Muscle layer of colon (tissue), 2 donors: ENCODE results near the gene TMEM88.
A peak's percentile ranks its signal among the peaks of the same experiment; 100 is the strongest.

Experiments
- H3K27ac ChIP-seq: one replicate; pipeline ENCODE4 v1.7.0; 2013; ENCODE audit warnings: low read depth, mild to moderate bottlenecking, low read length, moderate library complexity
- H3K27me3 ChIP-seq, 2 donors: one replicate each; pipeline ENCODE4 v1.7.0; 2013; ENCODE audit warnings: low read length in 2 of 2, mild to moderate bottlenecking in 2 of 2; ENCODE audit not compliant: insufficient read depth in 2 of 2, control insufficient read depth in 1 of 2
- H3K36me3 ChIP-seq: one replicate; pipeline ENCODE4 v1.7.0; 2013; ENCODE audit warnings: mild to moderate bottlenecking, low read length; ENCODE audit not compliant: insufficient read depth
- H3K4me1 ChIP-seq: one replicate; pipeline ENCODE4 v1.7.0; 2013; ENCODE audit warnings: mild to moderate bottlenecking, low read length; ENCODE audit not compliant: insufficient read depth
- H3K4me3 ChIP-seq, 2 donors: one replicate each; pipeline ENCODE4 v1.7.0; 2013; ENCODE audit warnings: low read length in 2 of 2, low read depth in 1 of 2, mild to moderate bottlenecking in 1 of 2, moderate library complexity in 1 of 2
- H3K9ac ChIP-seq: one replicate; pipeline ENCODE4 v1.7.0; 2013; ENCODE audit warnings: low read length
- H3K9me3 ChIP-seq: one replicate; pipeline ENCODE4 v1.7.0; 2013; ENCODE audit warnings: mild to moderate bottlenecking, low read length
- donor health status: abdominal sarcoma.
- donor health status: Adenocarcinoma of cecum.

The TMEM88 gene

DNA sequence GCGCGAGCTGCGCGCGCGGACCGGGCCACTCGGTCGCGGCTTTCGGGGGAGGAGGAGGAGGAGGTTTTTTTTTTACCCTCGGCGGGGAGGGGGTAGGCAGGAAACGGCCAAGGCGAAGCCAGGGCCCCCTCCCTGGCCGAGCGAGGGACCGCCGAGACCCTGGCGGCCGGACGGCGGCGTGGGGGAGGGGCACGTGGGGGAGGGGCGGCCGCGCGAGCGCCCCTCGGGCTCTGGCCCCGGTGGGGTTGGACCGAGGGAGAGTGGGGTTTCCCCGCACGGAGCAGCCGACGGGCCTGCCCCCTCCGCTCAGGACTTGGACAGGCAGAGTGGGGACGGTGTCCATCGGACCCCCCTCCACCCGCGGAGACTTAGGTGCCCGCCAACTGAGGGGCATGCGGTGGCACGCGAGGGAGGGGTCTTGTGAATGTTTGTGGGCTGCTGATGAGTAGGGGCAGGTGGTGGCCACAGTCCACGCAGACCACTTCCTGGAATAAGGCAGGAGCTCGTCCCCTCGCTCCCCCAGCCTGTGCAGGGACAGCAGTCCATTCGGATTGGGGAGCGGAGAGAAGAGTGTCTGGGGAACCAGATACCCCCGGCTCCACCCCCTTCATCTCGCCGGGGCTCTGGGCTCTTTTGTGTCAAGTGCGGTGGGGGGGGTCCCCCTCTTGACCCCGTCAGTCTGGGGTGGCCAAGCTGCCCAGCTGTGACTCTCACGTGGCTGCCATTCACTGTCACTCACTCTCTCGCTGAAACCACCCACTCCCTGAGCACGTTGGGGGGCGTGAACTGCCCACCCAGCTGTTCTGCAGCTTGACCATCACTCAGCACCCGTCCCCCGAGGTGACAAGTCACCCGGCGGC, 30.7 kb downstream of the TMEM88 start:
- no peaks in the 10 kb centered on the region for H3K27me3 ChIP-seq
- peak overlapping the region; percentile 52 for H3K9ac ChIP-seq
- H3K27ac ChIP-seq = peak overlapping the region; percentile 88
- no peaks in the 10 kb centered on the region for H3K9me3 ChIP-seq
- peaks cover 49% of the 10 kb centered on the region for H3K4me1 ChIP-seq
- H3K4me3 ChIP-seq = peak overlapping the region; percentile 65 to 71
- H3K36me3 ChIP-seq = peaks cover 4% of the 10 kb centered on the region

DNA sequence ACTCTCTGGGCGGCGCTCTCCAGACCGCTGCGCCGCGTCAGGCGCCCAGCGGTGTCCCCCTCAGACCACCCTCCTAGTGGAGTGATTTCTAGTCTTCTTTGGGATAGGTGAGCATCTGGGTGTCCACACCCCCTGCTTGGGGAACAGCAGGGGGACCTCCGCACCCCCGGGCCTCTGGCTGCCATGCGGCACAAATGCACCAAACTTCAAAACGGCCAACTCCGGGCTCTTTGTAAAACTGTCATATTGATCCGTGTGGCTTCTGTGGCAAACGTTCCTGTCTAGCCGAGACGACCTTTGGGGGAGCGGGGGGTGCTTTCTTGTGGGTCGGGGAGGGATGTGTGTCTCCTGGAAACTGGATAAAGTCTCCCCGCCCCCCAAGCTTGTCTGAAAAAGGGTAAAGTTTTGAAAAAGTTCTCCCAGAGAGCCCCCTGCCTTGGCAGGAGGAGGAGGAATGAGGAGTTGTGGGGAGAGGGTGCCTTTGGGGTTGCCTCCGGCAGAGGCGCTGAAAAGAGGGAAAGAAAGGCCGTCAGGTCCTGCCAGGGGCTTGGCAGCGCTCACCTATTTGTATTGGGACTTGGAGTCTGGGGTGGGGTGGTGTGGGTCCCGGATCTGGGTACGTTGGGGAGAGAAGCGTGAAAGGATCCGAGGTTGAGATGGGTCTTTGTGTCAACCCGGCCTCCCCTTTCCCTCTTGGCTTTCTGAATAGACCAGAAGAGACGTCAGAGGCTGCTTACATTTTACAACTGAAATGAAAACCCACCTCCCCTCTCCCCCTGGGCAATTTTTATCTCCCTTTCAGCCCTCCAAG, 31.6 kb downstream of the TMEM88 start:
- Histone ChIP-seq H3K4me1 (peaks cover 49% of the 10 kb centered on the region), H3K27ac (peak overlapping the region; percentile 88), H3K9me3 (no peaks in the 10 kb centered on the region), H3K9ac (peak overlapping the region; percentile 52), H3K36me3 (peaks cover 12% of the 10 kb centered on the region), H3K27me3 (no peaks in the 10 kb centered on the region), H3K4me3 (peak overlapping the region; percentile 65 to 71)

DNA sequence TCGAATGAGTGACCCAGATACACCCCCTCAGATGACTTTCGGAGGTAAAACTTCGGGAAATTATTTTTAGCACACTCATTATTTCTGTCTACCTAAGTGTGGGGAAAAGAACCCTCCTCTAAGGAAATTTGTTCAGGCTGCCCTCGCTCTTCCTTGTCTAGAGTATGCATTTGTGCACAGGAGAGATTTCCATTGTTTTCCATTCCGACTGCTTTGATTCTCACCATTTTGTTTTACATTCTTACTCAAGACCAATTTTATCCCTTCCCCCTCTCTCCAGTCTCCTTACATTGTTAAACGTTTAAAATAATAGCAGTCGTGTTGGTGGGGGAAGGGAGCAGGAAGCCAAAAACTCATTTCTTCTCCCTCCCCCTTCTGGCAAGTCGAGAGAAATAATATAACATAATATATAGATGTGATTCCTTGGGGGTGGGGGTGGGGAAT, 32.2 kb downstream of the TMEM88 start:
- H3K27ac ChIP-seq = peak overlapping the region; percentile 88
- peaks cover 49% of the 10 kb centered on the region for H3K4me1 ChIP-seq
- peaks cover 18% of the 10 kb centered on the region for H3K36me3 ChIP-seq
- no peaks in the 10 kb centered on the region for H3K9me3 ChIP-seq
- H3K27me3 ChIP-seq = no peaks in the 10 kb centered on the region
- H3K9ac ChIP-seq = peak overlapping the region; percentile 52
- H3K4me3 ChIP-seq = peak overlapping the region; percentile 6 to 71

DNA sequence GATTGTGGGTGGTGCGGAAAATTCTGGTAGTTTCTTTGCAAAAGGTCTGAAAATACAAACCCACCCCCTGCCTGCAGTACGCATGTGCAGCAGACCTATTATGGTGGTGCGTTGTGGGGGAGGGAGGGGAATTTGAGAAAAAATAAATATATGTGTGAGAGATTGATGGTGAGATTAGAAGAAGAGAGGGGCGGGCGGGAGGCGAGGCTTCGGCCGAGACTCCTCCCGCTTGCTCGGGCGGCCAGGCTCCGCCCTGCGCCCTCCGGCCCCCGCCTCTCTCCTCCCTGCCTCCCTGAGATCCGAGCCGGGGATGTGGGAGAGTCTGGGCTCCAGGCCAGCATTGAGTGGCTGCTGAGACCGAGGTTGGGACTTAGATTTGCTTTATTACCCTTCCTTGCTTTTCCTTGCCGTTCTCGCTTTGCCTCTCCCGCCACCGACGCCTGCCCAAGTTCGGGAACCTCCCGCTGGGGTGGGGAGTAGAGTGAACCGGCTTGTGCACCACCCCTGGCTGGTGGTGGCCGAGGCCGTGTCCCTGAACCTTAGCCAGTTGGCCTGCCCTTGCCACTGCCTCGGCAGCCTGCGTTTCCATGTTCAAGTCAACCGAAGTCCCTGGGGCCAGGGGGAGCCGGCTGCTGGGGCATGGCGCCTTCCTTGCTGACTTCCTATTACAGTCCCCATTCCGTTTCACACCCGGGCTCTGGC, 32.8 kb downstream of the TMEM88 start:
- Histone ChIP-seq H3K9me3 (no peaks in the 10 kb centered on the region), H3K36me3 (peaks cover 19% of the 10 kb centered on the region), H3K27ac (peak overlapping the region; percentile 88), H3K4me1 (peaks cover 45% of the 10 kb centered on the region), H3K27me3 (no peaks in the 10 kb centered on the region), H3K4me3 (peak overlapping the region; percentile 24 to 71), H3K9ac (peak overlapping the region; percentile 52)

DNA sequence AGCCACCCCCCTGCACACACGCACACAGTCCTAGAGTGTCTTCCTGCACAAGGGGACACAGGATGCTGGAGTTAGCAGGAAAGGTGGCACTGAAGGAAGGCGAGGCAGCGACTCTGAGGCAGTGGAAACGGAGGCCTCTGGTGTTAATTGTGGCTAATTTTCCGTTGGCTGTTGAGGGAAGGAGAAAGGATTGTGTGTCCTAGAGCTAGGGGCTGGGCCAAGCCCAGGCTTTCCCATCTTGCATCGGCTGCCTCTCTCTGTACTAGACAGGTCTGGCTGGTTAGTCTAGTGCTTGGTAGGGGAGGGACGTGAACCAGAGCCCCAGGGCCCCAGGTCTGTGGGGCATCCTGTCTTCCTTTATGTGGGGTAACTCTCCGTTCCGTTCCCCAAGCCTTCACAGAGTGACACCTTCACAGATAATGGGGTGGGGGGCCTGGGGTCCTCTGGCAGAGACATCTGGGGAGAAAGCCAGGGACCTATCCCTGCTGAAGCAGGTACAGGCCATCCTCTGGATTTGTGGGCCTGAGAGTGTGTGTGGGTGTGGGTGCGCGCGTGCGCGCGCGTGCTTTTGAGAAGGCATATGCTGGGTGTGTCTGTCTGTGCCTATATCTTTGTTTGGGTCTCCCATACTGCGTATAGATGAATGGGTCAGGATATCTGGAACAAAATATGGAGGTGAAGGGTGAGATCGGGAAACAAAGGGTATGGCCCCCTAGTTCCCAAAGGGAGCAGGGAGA, 33.5 kb downstream of the TMEM88 start, which contains the start of gene CHD3:
Gene CHD3, plus strand, starts transcription at position 606 of the 737 bp plus-strand sequence. CDS start 212 bp downstream, outside the sequence.
- no peaks in the 10 kb centered on the region for H3K9me3 ChIP-seq
- H3K4me1 ChIP-seq = peaks cover 40% of the 10 kb centered on the region
- peaks cover 22% of the 10 kb centered on the region for H3K36me3 ChIP-seq
- H3K4me3 ChIP-seq = peak within 1 kb of the TSS; percentile 24 to 50
- H3K27ac ChIP-seq = peak within 1 kb of the TSS; percentile 88
- H3K27me3 ChIP-seq = no peaks in the 10 kb centered on the region
- peak within 1 kb of the TSS; percentile 30 for H3K9ac ChIP-seq

DNA sequence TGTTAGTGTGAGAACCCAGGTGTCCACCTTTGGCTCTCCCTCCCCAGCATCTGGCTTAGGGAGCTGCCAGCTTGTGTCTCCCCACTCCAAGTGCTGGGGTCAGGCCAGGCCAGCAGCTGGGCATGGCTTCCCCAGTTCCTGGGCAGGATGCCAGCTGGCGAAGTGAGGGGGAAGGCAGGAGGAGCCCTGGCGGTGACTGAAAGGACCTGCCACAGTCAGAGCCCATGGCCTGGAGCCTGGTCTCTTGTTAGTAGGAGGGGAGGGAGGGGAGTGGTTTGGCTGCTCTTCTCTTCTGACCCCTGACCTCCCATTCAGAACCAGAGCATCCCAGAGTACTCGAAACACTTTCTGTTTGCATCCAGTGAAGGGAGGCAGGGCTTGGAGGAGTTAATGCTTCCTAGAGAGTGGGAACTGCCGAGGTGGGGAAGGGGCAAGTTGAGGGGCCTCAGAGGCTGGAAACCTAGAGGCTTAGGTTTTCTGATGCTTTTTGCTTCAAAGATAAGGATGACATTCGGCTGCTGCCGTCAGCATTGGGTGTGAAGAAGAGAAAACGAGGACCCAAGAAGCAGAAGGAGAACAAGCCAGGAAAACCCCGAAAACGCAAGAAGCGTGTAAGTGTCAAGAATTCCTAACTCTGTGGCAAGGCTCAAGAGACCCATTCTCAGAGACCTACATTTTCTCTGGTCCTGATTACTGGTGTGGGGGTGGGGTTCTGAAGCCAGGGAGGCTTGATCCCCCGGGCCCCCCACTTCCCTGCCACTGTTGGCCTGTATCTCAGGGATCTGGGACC, 34.5 kb downstream of the TMEM88 start:
- Histone ChIP-seq H3K4me3 (peak overlapping the region in 1 of 2 donors; percentile 50), H3K27ac (peak overlapping the region; percentile 88), H3K9me3 (no peaks in the 10 kb centered on the region), H3K36me3 (peaks cover 32% of the 10 kb centered on the region), H3K9ac (no peak overlapping the region), H3K27me3 (no peaks in the 10 kb centered on the region), H3K4me1 (peaks cover 37% of the 10 kb centered on the region)

DNA sequence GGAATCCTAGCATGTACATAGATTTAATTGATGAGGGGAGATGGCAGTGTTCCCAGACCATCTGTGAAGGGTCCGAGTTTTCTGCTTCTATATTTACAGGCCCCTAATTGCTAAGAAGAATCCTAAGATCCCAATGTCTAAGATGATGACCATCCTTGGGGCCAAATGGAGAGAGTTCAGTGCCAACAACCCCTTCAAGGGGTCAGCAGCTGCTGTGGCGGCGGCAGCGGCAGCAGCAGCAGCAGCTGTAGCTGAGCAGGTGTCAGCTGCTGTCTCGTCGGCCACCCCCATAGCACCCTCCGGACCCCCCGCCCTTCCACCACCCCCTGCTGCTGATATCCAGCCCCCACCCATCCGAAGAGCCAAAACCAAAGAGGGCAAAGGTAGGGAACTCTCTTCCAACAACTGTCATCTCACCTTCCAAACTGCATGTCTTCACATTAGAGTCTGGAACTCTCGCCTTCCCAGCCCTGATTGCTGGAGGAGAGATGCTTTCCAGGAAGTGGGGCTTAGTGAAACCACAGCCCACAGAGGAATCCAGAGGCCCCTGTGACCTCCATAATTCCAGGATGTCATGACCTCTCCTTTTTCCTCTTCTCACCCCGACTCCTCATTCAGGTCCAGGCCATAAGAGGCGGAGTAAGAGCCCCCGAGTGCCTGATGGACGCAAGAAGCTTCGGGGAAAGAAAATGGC, 38.5 kb downstream of the TMEM88 start:
- H3K36me3 ChIP-seq = peaks cover 60% of the 10 kb centered on the region
- H3K27me3 ChIP-seq = no peaks in the 10 kb centered on the region
- no peak overlapping the region for H3K27ac ChIP-seq
- no peak overlapping the region for H3K4me3 ChIP-seq
- H3K9ac ChIP-seq = no peak overlapping the region
- no peaks in the 10 kb centered on the region for H3K9me3 ChIP-seq
- H3K4me1 ChIP-seq = peaks cover 22% of the 10 kb centered on the region

DNA sequence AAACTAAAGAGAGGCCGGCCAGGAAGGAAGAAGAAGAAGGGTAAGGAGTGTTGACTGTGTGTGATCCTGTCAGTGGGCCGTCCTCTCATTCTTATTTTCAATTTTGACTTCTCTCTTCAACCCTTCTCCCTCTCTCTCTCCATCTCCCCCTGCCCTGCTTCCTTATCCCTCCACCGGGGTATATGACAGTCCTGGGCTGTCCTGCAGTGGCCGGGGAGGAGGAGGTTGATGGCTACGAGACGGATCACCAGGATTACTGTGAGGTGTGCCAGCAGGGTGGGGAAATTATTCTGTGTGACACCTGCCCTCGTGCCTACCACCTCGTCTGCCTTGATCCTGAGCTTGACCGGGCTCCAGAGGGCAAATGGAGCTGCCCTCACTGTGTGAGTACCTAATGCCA, 39.4 kb downstream of the TMEM88 start:
- peaks cover 13% of the 10 kb centered on the region for H3K4me1 ChIP-seq
- peaks cover 69% of the 10 kb centered on the region for H3K36me3 ChIP-seq
- H3K27me3 ChIP-seq = no peaks in the 10 kb centered on the region
- no peak overlapping the region for H3K4me3 ChIP-seq
- H3K9me3 ChIP-seq = no peaks in the 10 kb centered on the region
- no peak overlapping the region for H3K9ac ChIP-seq
- no peak overlapping the region for H3K27ac ChIP-seq

DNA sequence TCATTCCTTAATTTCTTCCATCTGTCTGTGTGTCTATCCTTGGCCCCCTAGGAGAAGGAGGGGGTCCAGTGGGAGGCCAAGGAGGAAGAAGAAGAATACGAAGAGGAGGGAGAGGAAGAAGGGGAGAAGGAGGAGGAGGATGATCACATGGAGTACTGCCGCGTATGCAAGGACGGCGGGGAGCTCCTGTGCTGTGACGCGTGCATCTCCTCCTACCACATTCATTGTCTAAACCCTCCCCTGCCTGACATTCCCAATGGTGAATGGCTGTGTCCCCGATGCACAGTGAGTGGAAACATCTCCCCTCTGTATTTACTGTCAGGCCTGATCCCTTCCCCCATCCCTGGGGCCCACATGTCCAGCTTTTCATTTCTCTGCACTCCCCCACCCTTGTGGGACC, 40.0 kb downstream of the TMEM88 start:
- H3K4me3 ChIP-seq = no peak overlapping the region

DNA sequence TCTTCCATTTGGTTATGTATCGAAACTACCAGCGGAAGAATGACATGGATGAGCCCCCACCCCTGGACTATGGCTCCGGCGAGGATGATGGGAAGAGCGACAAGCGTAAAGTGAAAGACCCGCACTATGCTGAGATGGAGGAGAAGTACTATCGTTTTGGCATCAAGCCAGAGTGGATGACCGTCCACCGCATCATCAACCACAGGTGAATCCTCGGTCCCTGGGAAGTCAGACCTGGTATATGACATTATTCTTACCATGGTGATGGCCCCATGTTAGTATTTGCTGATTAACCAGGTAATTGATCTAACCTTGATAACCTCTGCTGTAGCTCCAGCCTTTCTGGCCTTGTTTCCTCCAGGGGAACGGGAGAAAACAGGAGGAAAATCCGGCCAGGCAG, 42.2 kb downstream of the TMEM88 start:
- no peaks in the 10 kb centered on the region for H3K4me1 ChIP-seq
- H3K27ac ChIP-seq = no peak overlapping the region
- H3K9me3 ChIP-seq = no peaks in the 10 kb centered on the region
- H3K4me3 ChIP-seq = no peak overlapping the region
- H3K27me3 ChIP-seq = no peaks in the 10 kb centered on the region
- peak overlapping the region; percentile 5 for H3K9ac ChIP-seq
- H3K36me3 ChIP-seq = peaks cover 77% of the 10 kb centered on the region

More for the DNA sequence above, 40.0 kb downstream of the TMEM88 start:
- Histone ChIP-seq H3K9me3 (no peaks in the 10 kb centered on the region), H3K27me3 (no peaks in the 10 kb centered on the region), H3K27ac (no peak overlapping the region), H3K4me1 (peaks cover 6% of the 10 kb centered on the region), H3K9ac (no peak overlapping the region), H3K36me3 (peaks cover 75% of the 10 kb centered on the region)
